Duodenal mucosa (tissue), 2 donors: Measurements from ENCODE around the gene RHCE.
"Not testable (repeated sequence)": the region's sequence is repeated elsewhere in the genome, so short reads cannot be mapped to it uniquely, and the experiment has no call there.

Experiments
- H3K27ac ChIP-seq: one replicate; pipeline ENCODE4 v1.7.0; 2013; ENCODE audit warnings: low read depth, low read length
- H3K27me3 ChIP-seq, 2 donors: one replicate each; pipeline ENCODE4 v1.7.0; 2013; ENCODE audit warnings: low read length in 2 of 2, control low read depth in 1 of 2; ENCODE audit not compliant: insufficient read depth in 2 of 2, control insufficient read depth in 1 of 2
- H3K36me3 ChIP-seq, 2 donors: one replicate each; pipeline ENCODE4 v1.7.0; 2013; ENCODE audit warnings: low read length in 2 of 2, control low read depth in 1 of 2; ENCODE audit not compliant: insufficient read depth in 2 of 2, control insufficient read depth in 1 of 2
- H3K4me1 ChIP-seq, 2 donors: one replicate each; pipeline ENCODE4 v1.7.0; 2013; ENCODE audit warnings: low read length in 2 of 2, control low read depth in 1 of 2; ENCODE audit not compliant: insufficient read depth in 2 of 2, control insufficient read depth in 1 of 2
- H3K4me3 ChIP-seq, 2 donors: one replicate each; pipeline ENCODE4 v1.7.0; 2013; ENCODE audit warnings: low read length in 2 of 2, low read depth in 1 of 2
- H3K9ac ChIP-seq, 2 donors: one replicate each; pipeline ENCODE4 v1.7.0; 2013; ENCODE audit warnings: low read length in 2 of 2, low read depth in 1 of 2
- H3K9me3 ChIP-seq, 2 donors: one replicate each; pipeline ENCODE4 v1.7.0; 2013; ENCODE audit warnings: low read length in 2 of 2, control low read depth in 1 of 2; ENCODE audit not compliant: control insufficient read depth in 1 of 2

Gene RHCE

GRCh38 chr1:25329336-25329735 lies 91.3 kb downstream of the RHCE start:
- not testable (repeated sequence) for H3K27me3 ChIP-seq, H3K27ac ChIP-seq, H3K4me3 ChIP-seq, H3K9me3 ChIP-seq, H3K4me1 ChIP-seq, H3K9ac ChIP-seq, H3K36me3 ChIP-seq

- H3K4me3 ChIP-seq, H3K4me1 ChIP-seq, H3K36me3 ChIP-seq, H3K27me3 ChIP-seq, H3K9ac ChIP-seq, H3K27ac ChIP-seq, H3K9me3 ChIP-seq: not testable (repeated sequence)
Measured at GRCh38 chr1:25328791-25329185, 91.8 kb downstream of the RHCE start.

GRCh38 chr1:25327864-25328790 lies 92.5 kb downstream of the RHCE start:
- H3K9ac ChIP-seq, H3K36me3 ChIP-seq, H3K27ac ChIP-seq, H3K27me3 ChIP-seq, H3K9me3 ChIP-seq, H3K4me3 ChIP-seq, H3K4me1 ChIP-seq: not testable (repeated sequence)

- H3K9ac ChIP-seq, H3K4me1 ChIP-seq, H3K4me3 ChIP-seq, H3K36me3 ChIP-seq, H3K27me3 ChIP-seq, H3K9me3 ChIP-seq, H3K27ac ChIP-seq: not testable (repeated sequence)
Measured at GRCh38 chr1:25324407-25324806, 96.2 kb downstream of the RHCE start.

- H3K4me1 ChIP-seq, H3K27ac ChIP-seq, H3K9ac ChIP-seq, H3K27me3 ChIP-seq, H3K4me3 ChIP-seq, H3K9me3 ChIP-seq, H3K36me3 ChIP-seq: not testable (repeated sequence)
Measured at GRCh38 chr1:25322127-25322526, 98.5 kb downstream of the RHCE start.

- H3K27ac ChIP-seq: not testable (repeated sequence)
Measured at GRCh38 chr1:25320314-25320938, 100.2 kb downstream of the RHCE start.

GRCh38 chr1:25312806-25313470 lies 107.7 kb downstream of the RHCE start:
- H3K4me3 ChIP-seq, H3K4me1 ChIP-seq, H3K9ac ChIP-seq, H3K27me3 ChIP-seq, H3K9me3 ChIP-seq, H3K36me3 ChIP-seq, H3K27ac ChIP-seq: not testable (repeated sequence)

More at GRCh38 chr1:25320314-25320938, 100.2 kb downstream of the RHCE start:
- H3K4me1 ChIP-seq, H3K4me3 ChIP-seq, H3K27me3 ChIP-seq, H3K36me3 ChIP-seq, H3K9me3 ChIP-seq, H3K9ac ChIP-seq: not testable (repeated sequence)
